Adrenal gland (tissue), 5 donors: Measurements from ENCODE around the gene PTTG1IP.

ENCODE experiments used
- POLR2A ChIP-seq, 2 donors: fragments of 450-650 bp; IDR thresholded peaks; one replicate each; pipeline ENCODE4 v1.6.1; 2017; ENCODE audit warnings: antibody characterized with exemption in 2 of 2, mild to moderate bottlenecking in 2 of 2, moderate library complexity in 1 of 2
- TF ChIP-seq, protein P1 (sequence below), 6 experiments: fragments of 450-650 bp in 4 of 6; fragments of 200-600 bp in 2 of 6; sonication (generic) in 1 of 6; IDR thresholded peaks; 1 replicate in 5 of 6; 2 replicates in 1 of 6; pipeline versions ENCODE4 v1.5.1 to v1.8.0; 2016 to 2021; ENCODE audit warnings: antibody characterized with exemption in 6 of 6, mild to moderate bottlenecking in 2 of 6, moderate library complexity in 1 of 6
- donor health status: DM: no; HTN: no; CAD: no.

DNA sequence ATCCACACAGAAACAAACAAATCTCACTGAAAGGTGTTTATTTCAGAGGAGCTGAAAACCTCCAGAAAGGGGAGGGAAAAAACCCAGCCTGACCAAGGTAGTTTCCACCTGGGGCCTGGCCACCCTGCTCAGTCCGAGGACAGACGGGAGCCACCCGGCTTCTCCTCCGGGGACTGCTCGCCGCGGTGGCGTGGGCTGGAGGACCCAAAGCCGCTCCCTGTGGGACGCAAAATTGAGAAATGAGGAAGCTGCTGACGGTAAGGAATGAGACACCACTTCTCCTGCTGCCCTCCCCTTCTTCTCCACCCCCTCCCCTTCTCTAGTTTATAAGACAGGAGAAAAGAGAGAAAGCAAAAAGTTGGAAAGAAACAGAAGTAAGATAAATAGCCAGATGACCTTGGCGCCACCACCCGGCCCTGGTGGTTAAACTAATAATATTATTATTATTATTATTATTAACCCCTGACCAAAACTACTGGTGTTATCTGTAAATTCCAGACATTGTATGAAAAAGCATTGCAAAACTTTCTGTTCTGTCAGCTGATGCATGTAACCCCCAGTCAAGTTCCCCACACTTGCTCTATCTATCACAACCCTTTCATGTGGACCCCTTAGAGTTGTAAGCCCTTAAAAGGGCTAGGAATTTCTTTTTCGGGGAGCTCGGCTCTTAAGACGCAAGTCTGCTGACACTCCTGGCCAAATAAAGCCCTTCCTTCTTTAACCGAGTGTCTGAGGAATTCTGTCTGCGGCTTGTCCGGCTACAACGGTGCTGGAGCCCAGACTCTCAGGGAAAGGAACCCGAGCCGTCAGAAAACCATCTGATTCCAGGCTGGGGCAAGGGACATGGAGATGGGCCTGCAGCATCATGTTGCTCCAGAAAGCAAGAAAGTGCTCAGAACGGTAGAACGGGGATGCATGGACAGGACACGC is 34.7 kb upstream of the PTTG1IP start:
- TF ChIP-seq, protein P1, sequence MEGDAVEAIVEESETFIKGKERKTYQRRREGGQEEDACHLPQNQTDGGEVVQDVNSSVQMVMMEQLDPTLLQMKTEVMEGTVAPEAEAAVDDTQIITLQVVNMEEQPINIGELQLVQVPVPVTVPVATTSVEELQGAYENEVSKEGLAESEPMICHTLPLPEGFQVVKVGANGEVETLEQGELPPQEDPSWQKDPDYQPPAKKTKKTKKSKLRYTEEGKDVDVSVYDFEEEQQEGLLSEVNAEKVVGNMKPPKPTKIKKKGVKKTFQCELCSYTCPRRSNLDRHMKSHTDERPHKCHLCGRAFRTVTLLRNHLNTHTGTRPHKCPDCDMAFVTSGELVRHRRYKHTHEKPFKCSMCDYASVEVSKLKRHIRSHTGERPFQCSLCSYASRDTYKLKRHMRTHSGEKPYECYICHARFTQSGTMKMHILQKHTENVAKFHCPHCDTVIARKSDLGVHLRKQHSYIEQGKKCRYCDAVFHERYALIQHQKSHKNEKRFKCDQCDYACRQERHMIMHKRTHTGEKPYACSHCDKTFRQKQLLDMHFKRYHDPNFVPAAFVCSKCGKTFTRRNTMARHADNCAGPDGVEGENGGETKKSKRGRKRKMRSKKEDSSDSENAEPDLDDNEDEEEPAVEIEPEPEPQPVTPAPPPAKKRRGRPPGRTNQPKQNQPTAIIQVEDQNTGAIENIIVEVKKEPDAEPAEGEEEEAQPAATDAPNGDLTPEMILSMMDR (IDR thresholded peaks at IDR 0.05): no peak
- no peak for TF ChIP-seq POLR2A (IDR thresholded peaks at IDR 0.05)
